ENCODE results near the gene ZMYND8. TPM values are rescaled to one million over a fixed set of nuclear protein-coding genes. Genes with fewer than 3 reads are reported as not detected.
"Not testable (repeated sequence)": the region's sequence is repeated elsewhere in the genome, so short reads cannot be mapped to it uniquely, and the experiment has no call there.

Gene ZMYND8
- total RNA-seq, 3 donors from 2014 or later, result 62.1 to 64.9 (median 62.1) TPM

- no peak for DNase-seq
- TF ChIP-seq, protein P1, sequence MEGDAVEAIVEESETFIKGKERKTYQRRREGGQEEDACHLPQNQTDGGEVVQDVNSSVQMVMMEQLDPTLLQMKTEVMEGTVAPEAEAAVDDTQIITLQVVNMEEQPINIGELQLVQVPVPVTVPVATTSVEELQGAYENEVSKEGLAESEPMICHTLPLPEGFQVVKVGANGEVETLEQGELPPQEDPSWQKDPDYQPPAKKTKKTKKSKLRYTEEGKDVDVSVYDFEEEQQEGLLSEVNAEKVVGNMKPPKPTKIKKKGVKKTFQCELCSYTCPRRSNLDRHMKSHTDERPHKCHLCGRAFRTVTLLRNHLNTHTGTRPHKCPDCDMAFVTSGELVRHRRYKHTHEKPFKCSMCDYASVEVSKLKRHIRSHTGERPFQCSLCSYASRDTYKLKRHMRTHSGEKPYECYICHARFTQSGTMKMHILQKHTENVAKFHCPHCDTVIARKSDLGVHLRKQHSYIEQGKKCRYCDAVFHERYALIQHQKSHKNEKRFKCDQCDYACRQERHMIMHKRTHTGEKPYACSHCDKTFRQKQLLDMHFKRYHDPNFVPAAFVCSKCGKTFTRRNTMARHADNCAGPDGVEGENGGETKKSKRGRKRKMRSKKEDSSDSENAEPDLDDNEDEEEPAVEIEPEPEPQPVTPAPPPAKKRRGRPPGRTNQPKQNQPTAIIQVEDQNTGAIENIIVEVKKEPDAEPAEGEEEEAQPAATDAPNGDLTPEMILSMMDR (IDR thresholded peaks at IDR 0.05), result no peak
- ATAC-seq, result peak; percentile 15
Observed at GRCh38 chr20:47241345-47241781, 115.1 kb downstream of the ZMYND8 start.

DNA sequence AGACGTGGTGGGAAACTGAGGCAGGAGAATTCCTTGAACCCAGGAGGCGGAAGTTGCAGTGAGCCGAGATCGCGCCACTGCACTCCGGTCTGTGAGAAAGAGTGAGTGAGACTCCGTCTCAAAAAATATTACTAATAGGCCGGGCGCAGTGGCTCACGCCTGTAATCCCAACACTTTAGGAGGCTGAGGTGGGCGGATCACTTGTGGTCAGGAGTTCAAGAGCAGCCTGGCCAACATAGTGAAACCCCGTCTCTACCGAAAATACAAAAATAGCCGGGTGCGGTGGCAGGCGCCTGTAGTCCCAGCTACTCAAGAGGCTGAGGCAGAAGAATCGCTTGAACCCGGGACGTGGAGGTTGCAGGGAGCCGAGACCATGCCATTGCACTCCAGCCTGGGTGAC, 116.4 kb downstream of the ZMYND8 start:
- ATAC-seq; H3K4me3 ChIP-seq; H3K36me3 ChIP-seq (ENCODE audit: low read depth); DNase-seq; H3K9me3 ChIP-seq; intact Hi-C loops (cut with DNase I, micrococcal nuclease); H3K4me1 ChIP-seq (ENCODE audit: low read depth): not testable (repeated sequence)

More at GRCh38 chr20:47241345-47241781, 115.1 kb downstream of the ZMYND8 start:
- peaks cover 3% of the 10 kb centered on the region for H3K4me1 ChIP-seq (ENCODE audit: low read depth)
- H3K36me3 ChIP-seq (ENCODE audit: low read depth), result no peaks in the 10 kb centered on the region
- no peak overlapping the region for H3K4me3 ChIP-seq
- intact Hi-C loops (cut with DNase I, micrococcal nuclease), result no loop called here
- no peaks in the 10 kb centered on the region for H3K9me3 ChIP-seq

- no peak overlapping the region for H3K4me3 ChIP-seq
- no peak for DNase-seq
- TF ChIP-seq, protein P1 (IDR thresholded peaks at IDR 0.05), result no peak
- H3K9me3 ChIP-seq, result no peaks in the 10 kb centered on the region
- intact Hi-C loops (cut with DNase I, micrococcal nuclease), result no loop called here
- peaks cover 3% of the 10 kb centered on the region for H3K4me1 ChIP-seq (ENCODE audit: low read depth)
- no peaks in the 10 kb centered on the region for H3K36me3 ChIP-seq (ENCODE audit: low read depth)
- no peak for ATAC-seq
Observed at GRCh38 chr20:47239719-47240067, 116.8 kb downstream of the ZMYND8 start.

DNA sequence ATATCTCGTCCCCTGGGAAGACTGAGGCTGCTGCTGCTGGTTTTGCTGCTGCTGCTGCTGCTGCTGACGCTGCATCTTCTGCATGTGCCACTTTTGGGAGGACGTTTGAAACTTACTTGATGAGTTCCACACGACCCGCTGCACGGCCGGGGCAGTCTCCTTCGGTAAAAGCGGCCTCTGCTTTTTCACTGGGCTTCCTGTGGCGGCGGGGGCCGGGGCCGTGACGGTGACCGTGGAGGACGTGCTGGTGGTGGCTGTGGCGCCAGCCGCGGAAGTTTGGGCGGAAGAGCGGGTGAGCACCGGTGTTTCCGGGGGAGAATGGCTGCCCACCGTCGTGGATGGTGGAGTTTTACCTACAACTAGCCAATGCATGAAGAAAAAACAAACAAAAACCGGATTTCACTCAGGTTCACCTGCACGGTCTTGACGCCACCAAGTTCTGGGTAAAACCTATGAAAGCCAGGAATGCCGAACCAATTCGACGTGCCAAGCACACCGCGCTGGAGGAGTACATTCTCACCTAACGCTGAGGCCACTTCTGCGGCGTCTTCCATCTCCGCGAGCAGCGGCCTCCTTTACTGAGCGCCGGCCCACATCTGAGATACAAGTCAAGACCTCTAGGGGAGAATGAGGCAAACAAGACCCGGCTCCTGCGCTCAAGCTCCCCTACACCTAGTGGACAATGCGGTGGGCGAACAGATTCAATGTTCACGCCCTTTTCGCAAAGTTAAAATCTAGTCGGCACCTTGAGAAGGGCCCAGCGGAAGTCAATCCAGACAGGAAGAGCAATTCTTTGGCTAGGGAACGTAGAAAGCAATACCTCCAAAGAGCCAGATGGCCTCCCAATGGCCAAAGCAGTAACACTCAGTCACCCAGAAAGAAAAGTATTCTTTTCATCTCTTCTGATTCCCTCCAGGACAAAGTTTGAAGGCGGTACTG, 117.5 kb downstream of the ZMYND8 start:
- H3K4me1 ChIP-seq (ENCODE audit: low read depth), result peaks cover 3% of the 10 kb centered on the region
- peaks cover 2% of the 10 kb centered on the region for H3K36me3 ChIP-seq (ENCODE audit: low read depth)
- TF ChIP-seq, protein P1 (IDR thresholded peaks at IDR 0.05), result no peak
- H3K9me3 ChIP-seq, result no peaks in the 10 kb centered on the region
- intact Hi-C loops (cut with DNase I, micrococcal nuclease), result no loop called here
- ATAC-seq (no peak), DNase-seq (no peak)
- H3K4me3 ChIP-seq, result no peak overlapping the region

DNA sequence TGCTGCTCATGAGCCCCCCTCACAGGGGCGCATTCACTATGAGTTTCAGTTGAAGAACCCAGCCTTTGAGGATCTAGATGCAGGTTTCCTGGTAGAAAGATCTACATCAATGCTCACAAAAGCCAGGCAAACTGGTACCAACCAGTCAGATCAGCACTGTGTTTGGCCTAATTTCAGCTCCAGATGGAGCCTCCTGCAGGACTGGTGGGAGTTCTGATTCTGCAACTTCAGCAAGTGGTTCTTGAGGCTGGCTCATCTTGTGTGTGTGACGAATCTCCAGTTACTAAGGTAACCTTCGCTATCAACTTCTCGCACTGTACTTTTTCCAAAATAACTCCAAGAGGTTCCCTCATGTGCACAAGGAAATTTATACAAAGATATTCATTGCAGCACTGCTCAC, 118.8 kb downstream of the ZMYND8 start:
- ATAC-seq, result no peak
- no peaks in the 10 kb centered on the region for H3K9me3 ChIP-seq
- H3K4me1 ChIP-seq (ENCODE audit: low read depth), result peaks cover 3% of the 10 kb centered on the region
- TF ChIP-seq, protein P1 (IDR thresholded peaks at IDR 0.05), result no peak
- peaks cover 7% of the 10 kb centered on the region for H3K36me3 ChIP-seq (ENCODE audit: low read depth)
- H3K4me3 ChIP-seq, result no peak overlapping the region
- DNase-seq, result no peak
- intact Hi-C loops (cut with DNase I, micrococcal nuclease), result no loop called here

DNA sequence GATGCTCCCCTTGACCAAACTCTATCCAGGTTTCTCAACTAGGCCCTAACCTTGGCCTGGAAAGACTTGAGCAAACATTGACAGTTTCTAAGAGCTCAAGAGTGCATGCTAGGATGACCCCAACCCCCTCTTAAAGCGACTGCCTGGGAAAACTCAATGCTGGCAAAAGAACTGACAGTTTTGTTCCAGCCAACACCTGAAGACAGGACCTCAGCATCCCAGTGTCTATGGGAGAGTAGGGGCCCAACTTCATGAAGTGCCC, 119.9 kb downstream of the ZMYND8 start:
- intact Hi-C loops (cut with DNase I, micrococcal nuclease), result no loop called here
- no peak for ATAC-seq

More for the DNA sequence above, 119.9 kb downstream of the ZMYND8 start:
- TF ChIP-seq, protein P1 (IDR thresholded peaks at IDR 0.05), result no peak
- Histone ChIP-seq H3K4me1 (ENCODE audit: low read depth) (no peaks in the 10 kb centered on the region), H3K36me3 (ENCODE audit: low read depth) (peaks cover 7% of the 10 kb centered on the region), H3K9me3 (no peaks in the 10 kb centered on the region), H3K4me3 (no peak overlapping the region)
- no peak for DNase-seq
